Mesenteric fat pad (tissue), 1 donor: ENCODE data around the gene TMEM174. TPM values are rescaled to one million over a fixed set of nuclear protein-coding genes. Genes with fewer than 3 reads are reported as not detected.

ENCODE experiments used
- DNase-seq: peaks from one replicate; pipeline ENCODE4 v3.0.0-alpha.2; 2020; ENCODE audit warnings: low spot score
- total RNA-seq: library from RNA; stranded (reverse); fragmentation: NEBNext Ultra II Directional; extraction: Animal tissue kit (Norgen Biotek cat#: 25700); gene quantifications from one replicate; pipeline ENCODE4 v1.2.1, GENCODE V29; 2021
- donor health status: DM: yes; HTN: yes; CAD: no.

The TMEM174 gene
- total RNA-seq, 1 donor from 2014 or later = not detected

GRCh38 chr5:73153513-73153912 lies 19.5 kb upstream of the TMEM174 start:
- DNase-seq = no peak

DNA sequence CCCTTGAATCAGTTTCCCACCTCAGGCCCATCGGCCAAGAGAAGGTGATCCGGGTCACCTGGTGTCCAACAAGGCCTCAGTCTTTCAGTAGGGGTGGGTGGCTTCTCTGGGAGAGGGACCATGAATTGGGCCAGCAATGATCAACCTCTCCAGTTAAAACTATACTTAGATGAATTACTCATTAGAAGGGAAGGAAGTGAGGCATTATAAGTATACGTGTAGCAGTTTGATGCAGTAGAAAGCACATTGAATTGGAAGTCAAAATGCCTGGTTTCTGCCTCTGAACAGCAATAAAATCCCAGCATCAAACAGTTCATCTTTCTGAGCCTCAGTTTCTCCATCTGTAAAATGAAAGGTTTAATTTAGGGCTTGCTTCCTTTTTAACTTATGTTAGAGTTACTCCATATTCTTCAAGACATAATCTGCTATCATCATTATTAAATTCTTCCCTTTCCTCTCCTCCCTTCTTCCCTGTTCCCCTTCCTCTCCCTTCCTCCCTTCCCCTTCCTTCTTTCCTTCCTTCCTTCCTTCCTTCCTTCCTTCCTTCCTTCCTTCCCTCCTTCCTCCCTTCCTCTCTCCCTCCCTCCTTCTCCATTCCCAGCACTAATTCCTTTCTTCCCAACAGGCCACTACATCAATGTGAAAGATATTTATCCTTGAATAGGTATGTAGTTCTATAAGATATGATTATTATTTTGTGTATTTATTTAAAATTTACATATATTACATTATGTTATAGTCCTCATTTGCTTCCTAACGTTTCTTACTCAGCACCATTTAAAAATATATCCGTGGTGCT lies 18.6 kb upstream of the TMEM174 start:
- no peak for DNase-seq

DNA sequence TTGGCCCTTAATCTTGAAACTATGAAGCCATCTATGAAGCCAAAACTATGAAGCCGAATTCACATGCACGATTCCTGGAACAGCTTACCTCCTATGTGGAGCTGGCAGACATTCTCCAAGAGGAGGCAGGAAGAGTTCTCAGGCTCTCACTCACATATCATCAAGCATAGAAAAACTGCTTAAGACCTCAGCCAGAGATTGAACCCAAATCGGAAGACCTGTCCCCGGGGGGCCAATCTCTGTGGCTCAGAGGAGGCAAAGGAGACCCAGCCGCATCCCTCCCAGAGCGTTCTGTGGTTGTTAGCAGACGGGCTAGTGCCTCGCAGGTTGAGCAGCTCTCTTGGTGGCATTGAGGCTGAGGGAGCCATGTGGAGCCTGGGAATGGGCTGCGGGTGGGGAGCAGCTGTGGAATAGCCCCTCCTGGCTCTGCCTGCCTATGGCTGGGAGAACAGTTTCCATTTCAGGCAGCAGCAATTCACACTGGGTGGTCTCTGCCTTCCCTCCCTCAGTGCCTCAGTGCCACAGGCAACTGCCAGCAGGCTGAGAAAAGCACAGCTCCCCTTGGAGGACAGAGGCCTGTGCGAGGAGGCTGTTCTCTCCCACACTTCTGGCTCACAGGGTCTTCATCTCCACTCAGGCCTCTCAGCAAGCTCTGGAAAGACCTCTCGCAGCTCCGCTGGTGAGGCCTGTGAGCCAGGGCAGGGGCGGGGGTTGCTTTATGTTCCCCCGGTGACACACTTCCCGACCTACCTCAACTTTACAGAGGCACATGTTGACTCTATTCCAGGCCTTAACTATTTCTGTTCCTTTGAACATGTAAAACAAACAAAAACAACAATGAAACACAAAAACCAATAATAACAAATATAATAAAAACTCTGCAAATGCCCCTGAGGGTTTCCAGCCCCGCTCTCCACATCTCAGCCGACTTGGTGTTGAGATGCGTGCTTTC lies 17.4 kb upstream of the TMEM174 start:
- DNase-seq = no peak

GRCh38 chr5:73157414-73158303 lies 15.3 kb upstream of the TMEM174 start:
- DNase-seq = no peak

GRCh38 chr5:73158313-73158712 lies 14.7 kb upstream of the TMEM174 start:
- no peak for DNase-seq

DNA sequence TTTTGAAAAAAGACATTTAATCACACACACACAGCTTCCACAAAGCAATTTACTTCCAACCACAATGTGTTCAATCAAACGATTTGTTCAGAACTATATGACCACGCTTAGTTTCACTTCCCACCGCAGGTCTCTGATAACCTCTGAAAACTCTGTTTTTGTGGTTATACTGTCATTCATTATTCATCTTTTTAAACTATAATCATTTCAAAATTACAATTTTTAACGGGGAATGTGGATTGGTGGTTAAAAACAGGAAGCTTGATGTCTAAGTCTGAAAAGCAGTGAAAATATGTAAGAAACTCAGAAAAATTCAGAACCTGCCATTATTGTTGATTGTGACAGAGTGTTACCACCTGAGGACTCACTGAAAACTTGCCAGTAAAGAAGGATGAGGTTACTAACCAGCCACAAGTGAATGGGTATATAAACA lies 12.7 kb upstream of the TMEM174 start:
- DNase-seq = no peak

- DNase-seq = no peak
Observed at GRCh38 chr5:73170522-73170921, 2.5 kb upstream of the TMEM174 start.

- no peak for DNase-seq
Observed at GRCh38 chr5:73171495-73171894, 1.5 kb upstream of the TMEM174 start.

DNA sequence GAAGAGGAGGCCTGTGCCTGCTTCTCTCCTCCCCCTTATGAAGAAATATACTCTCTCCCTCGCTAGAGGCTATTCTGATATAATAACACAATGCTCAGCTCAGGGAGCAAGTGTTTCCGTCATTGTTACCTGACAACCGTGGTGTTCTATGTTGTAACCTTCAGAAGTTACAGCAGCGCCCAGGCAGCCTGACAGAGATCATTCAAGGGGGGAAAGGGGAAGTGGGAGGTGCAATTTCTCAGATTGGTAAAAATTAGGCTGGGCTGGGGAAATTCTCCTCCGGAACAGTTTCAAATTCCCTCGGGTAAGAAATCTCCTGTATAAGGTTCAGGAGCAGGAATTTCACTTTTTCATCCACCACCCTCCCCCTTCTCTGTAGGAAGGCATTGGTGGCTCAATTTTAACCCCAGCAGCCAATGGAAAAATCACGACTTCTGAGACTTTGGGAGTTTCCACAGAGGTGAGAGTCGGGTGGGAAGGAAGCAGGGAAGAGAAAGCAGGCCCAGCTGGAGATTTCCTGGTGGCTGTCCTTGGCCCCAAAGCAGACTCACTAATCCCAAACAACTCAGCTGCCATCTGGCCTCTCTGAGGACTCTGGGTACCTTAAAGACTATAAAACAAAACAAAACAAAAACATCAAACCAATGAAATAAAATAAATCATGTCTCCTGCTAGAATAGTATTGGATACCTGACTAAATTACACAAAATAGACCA lies 1.3 kb downstream of the TMEM174 start:
- no peak for DNase-seq

DNA sequence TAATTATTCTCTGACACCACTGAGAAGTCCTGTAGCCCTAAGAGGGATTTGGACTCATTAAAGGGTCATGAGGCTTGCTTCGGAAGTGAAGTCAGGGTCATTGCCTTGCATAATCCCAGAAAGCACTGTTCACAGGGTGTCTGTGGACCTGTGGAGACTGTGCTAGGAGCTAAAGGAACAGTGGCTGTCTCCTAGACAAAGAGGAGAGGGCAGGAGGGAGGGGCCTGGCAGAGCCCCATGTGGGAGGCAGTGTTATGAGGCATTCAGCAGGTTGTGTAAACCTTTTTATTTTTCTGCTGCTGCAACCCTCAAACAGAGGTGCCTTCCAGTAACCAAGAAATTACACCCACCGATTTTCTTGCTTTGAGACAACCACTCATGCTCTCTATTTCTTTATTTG lies 3.3 kb downstream of the TMEM174 start:
- no peak for DNase-seq

- DNase-seq = no peak
Observed at GRCh38 chr5:73178265-73178664, 5.3 kb downstream of the TMEM174 start.

- DNase-seq = no peak
Observed at GRCh38 chr5:73179730-73180129, 6.7 kb downstream of the TMEM174 start.

DNA sequence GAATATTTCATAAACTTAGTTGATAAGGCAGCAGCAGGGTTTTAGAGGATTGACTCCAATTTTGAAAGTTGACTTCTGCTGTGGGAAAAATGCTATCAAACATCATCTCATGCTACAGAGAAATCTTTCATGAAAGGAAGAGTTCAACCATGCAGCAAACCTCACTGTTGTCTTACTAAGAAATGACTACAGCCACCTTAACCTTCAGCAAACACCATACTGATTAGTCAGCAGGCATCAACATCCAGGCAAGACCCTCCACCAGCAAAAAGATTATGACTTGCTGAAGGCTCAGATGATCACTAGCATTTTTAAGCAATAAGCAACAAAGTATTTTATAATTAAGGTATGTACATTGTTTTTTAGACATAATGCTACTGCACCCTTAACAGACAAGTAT lies 7.6 kb downstream of the TMEM174 start:
- no peak for DNase-seq

- no peak for DNase-seq
Observed at GRCh38 chr5:73182307-73182706, 9.3 kb downstream of the TMEM174 start.

GRCh38 chr5:73183000-73183399 lies 10.0 kb downstream of the TMEM174 start:
- no peak for DNase-seq

DNA sequence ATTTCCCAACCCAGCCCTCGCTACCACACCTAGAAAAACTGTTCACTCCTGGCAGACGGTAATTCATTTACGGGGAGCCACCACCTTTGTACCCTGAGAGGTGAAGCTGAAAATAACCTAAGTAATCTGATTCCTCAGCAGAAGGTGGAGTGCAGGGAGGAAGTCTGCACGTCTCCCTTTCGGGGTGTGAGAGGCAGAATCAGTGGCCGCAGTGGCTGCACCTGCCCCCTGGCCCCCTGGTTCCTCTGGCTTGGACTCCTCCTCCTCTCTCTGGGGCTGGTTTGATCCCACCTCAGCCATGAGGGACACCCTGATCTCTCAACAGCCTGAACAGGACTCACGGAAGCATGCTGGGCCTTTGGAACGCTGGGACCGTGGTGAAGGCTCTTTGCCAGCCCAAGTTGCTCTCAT lies 10.5 kb downstream of the TMEM174 start:
- DNase-seq = no peak

- no peak for DNase-seq
Observed at GRCh38 chr5:73186976-73187375, 14.0 kb downstream of the TMEM174 start.

GRCh38 chr5:73188764-73189531 lies 16.0 kb downstream of the TMEM174 start:
- no peak for DNase-seq

GRCh38 chr5:73189871-73190376 lies 16.9 kb downstream of the TMEM174 start:
- no peak for DNase-seq

GRCh38 chr5:73192370-73192769 lies 19.4 kb downstream of the TMEM174 start:
- no peak for DNase-seq
